HG02798 (cell line): ENCODE data around the gene AAGAB.

Experiments
- ATAC-seq: cut with Tn5 transposase; IDR thresholded peaks from one replicate; pipeline ENCODE4 v1.9.1; 2021; ENCODE audit warnings: mild to moderate bottlenecking; ENCODE audit not compliant: unreplicated experiment, poor library complexity

The AAGAB gene

GRCh38 chr15:67174864-67175573, 79.4 kb downstream of the AAGAB start:
- ATAC-seq: no peak

- ATAC-seq: no peak
Observed at GRCh38 chr15:67174446-67174845, 80.0 kb downstream of the AAGAB start.

- ATAC-seq: no peak
Observed at GRCh38 chr15:67173786-67174185, 80.7 kb downstream of the AAGAB start.

GRCh38 chr15:67173005-67173404, 81.5 kb downstream of the AAGAB start:
- no peak for ATAC-seq

GRCh38 chr15:67172172-67172571, 82.3 kb downstream of the AAGAB start:
- no peak for ATAC-seq

GRCh38 chr15:67171471-67171870, 83.0 kb downstream of the AAGAB start:
- ATAC-seq: no peak

GRCh38 chr15:67170143-67170925, 84.1 kb downstream of the AAGAB start:
- ATAC-seq: no peak

- ATAC-seq: no peak
Observed at GRCh38 chr15:67168694-67169093, 85.8 kb downstream of the AAGAB start.

GRCh38 chr15:67167091-67167490, 87.4 kb downstream of the AAGAB start:
- no peak for ATAC-seq

- ATAC-seq: no peak
Observed at GRCh38 chr15:67166280-67167009, 88.0 kb downstream of the AAGAB start.

GRCh38 chr15:67165254-67166253, 88.9 kb downstream of the AAGAB start:
- no peak for ATAC-seq

GRCh38 chr15:67164811-67165253, 89.6 kb downstream of the AAGAB start:
- no peak for ATAC-seq

GRCh38 chr15:67164401-67164791, 90.1 kb downstream of the AAGAB start:
- ATAC-seq: no peak

- no peak for ATAC-seq
Observed at GRCh38 chr15:67163180-67163579, 91.3 kb downstream of the AAGAB start.

GRCh38 chr15:67161881-67162280, 92.6 kb downstream of the AAGAB start:
- no peak for ATAC-seq

GRCh38 chr15:67161412-67161811, 93.0 kb downstream of the AAGAB start:
- no peak for ATAC-seq

- no peak for ATAC-seq
Observed at GRCh38 chr15:67158367-67158766, 96.1 kb downstream of the AAGAB start.

GRCh38 chr15:67157521-67158252, 96.8 kb downstream of the AAGAB start:
- ATAC-seq: no peak

GRCh38 chr15:67156834-67157233, 97.6 kb downstream of the AAGAB start:
- ATAC-seq: no peak
